Choroid plexus epithelial cell (primary cell): ENCODE data around the gene ACOX2.

Experiments
- DNase-seq: peaks from one replicate; pipeline ENCODE4 v3.0.0-alpha.2; 2010; ENCODE audit warnings: low read depth
- H3K4me3 ChIP-seq: 2 replicates; pipeline ENCODE4 v1.5.1; 2011; ENCODE audit warnings: low read depth, mild to moderate bottlenecking, control low read depth, low read length, moderate library complexity
- CTCF ChIP-seq: conservative IDR thresholded peaks from 2 replicates; pipeline ENCODE4 v1.5.1; 2011; ENCODE audit warnings: low read depth, mild to moderate bottlenecking, control low read depth, inconsistent platforms, low read length, moderate library complexity

Gene ACOX2

GRCh38 chr3:58572634-58573230 lies 35.7 kb upstream of the ACOX2 start:
- no peak for TF ChIP-seq CTCF
- no peak overlapping the region for H3K4me3 ChIP-seq
- DNase-seq: no peak

- peak; percentile 66 for DNase-seq
- H3K4me3 ChIP-seq: no peak overlapping the region
- TF ChIP-seq CTCF: no peak
Measured at GRCh38 chr3:58572013-58572633, 35.1 kb upstream of the ACOX2 start.

- no peak overlapping the region for H3K4me3 ChIP-seq
- TF ChIP-seq CTCF: no peak
- no peak for DNase-seq
Measured at GRCh38 chr3:58570851-58571250, 33.9 kb upstream of the ACOX2 start.

GRCh38 chr3:58569287-58570001 lies 32.5 kb upstream of the ACOX2 start:
- DNase-seq: no peak
- no peak for TF ChIP-seq CTCF
- H3K4me3 ChIP-seq: no peak overlapping the region

GRCh38 chr3:58568572-58569286 lies 31.7 kb upstream of the ACOX2 start:
- peak; percentile 92 for TF ChIP-seq CTCF
- no peak overlapping the region for H3K4me3 ChIP-seq
- peak; percentile 81 for DNase-seq

- no peak overlapping the region for H3K4me3 ChIP-seq
- DNase-seq: no peak
- TF ChIP-seq CTCF: no peak
Measured at GRCh38 chr3:58567251-58567515, 30.2 kb upstream of the ACOX2 start.
